Lower lobe of right lung (tissue), 2 donors: Measurements from ENCODE around the gene HLA-DMB. TPM values are rescaled to one million over a fixed set of nuclear protein-coding genes. Genes with fewer than 3 reads are reported as not detected.
A peak's percentile ranks its signal among the peaks of the same experiment; 100 is the strongest.

Experiments
- ATAC-seq, 2 donors: fragments of 200-7000 bp; cut with Tn5 transposase; one replicate each; pipeline ENCODE4 v1.9.1; 2020 to 2022; ENCODE audit warnings: mild to moderate bottlenecking in 2 of 2, moderate library complexity in 2 of 2
- DNase-seq: peaks from one replicate; pipeline ENCODE4 v3.0.0-alpha.2; 2020
- H3K27ac ChIP-seq: fragments of 200-600 bp; one replicate; pipeline ENCODE4 v1.8.0; 2022
- H3K27me3 ChIP-seq: fragments of 200-600 bp; one replicate; pipeline ENCODE4 v1.8.0; 2022; ENCODE audit warnings: low read depth
- H3K36me3 ChIP-seq: fragments of 200-600 bp; one replicate; pipeline ENCODE4 v1.8.0; 2022; ENCODE audit warnings: mild to moderate bottlenecking
- H3K4me1 ChIP-seq: fragments of 200-600 bp; one replicate; pipeline ENCODE4 v1.8.0; 2022
- H3K4me3 ChIP-seq: fragments of 200-600 bp; one replicate; pipeline ENCODE4 v1.8.0; 2022; ENCODE audit warnings: mild to moderate bottlenecking
- H3K9me3 ChIP-seq: fragments of 200-600 bp; one replicate; pipeline ENCODE4 v1.8.0; 2022
- intact Hi-C: fragments of 100-400 bp; cut with DNase I; formaldehyde crosslinking; loops from one replicate; pipeline ENCODE4 v1.11.0; 2022
- total RNA-seq: library from RNA; stranded (reverse); fragmentation: NEBNext Ultra II Directional; extraction: Animal tissue kit (Norgen Biotek cat#: 25700); gene quantifications from one replicate; pipeline ENCODE4 v1.2.1, GENCODE V29; 2021
- TF ChIP-seq, protein P1 (sequence below): fragments of 200-600 bp; IDR thresholded peaks from one replicate; pipeline ENCODE4 v1.8.0; 2022; ENCODE audit warnings: antibody characterized with exemption, mild to moderate bottlenecking
- donor health status: DM: no; HTN: yes; CAD: no; lungs with severe emphysema.

HLA-DMB gene
- total RNA-seq, 1 donor from 2014 or later, result 208 TPM

DNA sequence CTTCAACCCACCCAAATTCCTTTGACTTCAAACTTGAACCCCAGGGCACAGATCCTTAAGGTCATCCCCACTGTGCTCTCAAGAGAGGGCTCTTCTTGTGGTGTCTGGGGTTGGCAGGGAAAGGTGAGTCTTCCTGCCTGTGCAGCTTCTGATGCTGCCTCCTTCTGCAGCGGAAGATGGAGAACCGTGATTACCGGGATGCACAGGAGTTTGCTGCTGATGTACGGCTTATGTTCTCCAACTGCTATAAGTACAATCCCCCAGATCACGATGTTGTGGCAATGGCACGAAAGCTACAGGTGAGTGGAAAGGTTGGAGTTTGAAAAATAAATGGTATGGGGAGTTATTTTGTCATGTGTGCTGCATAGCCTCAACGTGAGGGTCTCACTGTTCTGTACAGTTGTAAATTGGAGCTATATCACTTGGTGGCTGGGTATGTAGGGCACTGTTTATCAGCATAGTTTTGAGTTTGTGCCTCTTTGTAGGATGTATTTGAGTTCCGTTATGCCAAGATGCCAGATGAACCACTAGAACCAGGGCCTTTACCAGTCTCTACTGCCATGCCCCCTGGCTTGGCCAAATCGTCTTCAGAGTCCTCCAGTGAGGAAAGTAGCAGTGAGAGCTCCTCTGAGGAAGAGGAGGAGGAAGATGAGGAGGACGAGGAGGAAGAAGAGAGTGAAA is 36.6 kb upstream of the HLA-DMB start:
- H3K4me1 ChIP-seq, result peaks cover 57% of the 10 kb centered on the region
- TF ChIP-seq, protein P1, sequence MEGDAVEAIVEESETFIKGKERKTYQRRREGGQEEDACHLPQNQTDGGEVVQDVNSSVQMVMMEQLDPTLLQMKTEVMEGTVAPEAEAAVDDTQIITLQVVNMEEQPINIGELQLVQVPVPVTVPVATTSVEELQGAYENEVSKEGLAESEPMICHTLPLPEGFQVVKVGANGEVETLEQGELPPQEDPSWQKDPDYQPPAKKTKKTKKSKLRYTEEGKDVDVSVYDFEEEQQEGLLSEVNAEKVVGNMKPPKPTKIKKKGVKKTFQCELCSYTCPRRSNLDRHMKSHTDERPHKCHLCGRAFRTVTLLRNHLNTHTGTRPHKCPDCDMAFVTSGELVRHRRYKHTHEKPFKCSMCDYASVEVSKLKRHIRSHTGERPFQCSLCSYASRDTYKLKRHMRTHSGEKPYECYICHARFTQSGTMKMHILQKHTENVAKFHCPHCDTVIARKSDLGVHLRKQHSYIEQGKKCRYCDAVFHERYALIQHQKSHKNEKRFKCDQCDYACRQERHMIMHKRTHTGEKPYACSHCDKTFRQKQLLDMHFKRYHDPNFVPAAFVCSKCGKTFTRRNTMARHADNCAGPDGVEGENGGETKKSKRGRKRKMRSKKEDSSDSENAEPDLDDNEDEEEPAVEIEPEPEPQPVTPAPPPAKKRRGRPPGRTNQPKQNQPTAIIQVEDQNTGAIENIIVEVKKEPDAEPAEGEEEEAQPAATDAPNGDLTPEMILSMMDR, result no peak
- ATAC-seq (no peak), DNase-seq (no peak)
- H3K27ac ChIP-seq, result no peak overlapping the region
- peaks cover 96% of the 10 kb centered on the region for H3K36me3 ChIP-seq
- H3K27me3 ChIP-seq, result no peaks in the 10 kb centered on the region
- H3K9me3 ChIP-seq, result no peaks in the 10 kb centered on the region
- intact Hi-C loops, result no loop called here
- no peak overlapping the region for H3K4me3 ChIP-seq

DNA sequence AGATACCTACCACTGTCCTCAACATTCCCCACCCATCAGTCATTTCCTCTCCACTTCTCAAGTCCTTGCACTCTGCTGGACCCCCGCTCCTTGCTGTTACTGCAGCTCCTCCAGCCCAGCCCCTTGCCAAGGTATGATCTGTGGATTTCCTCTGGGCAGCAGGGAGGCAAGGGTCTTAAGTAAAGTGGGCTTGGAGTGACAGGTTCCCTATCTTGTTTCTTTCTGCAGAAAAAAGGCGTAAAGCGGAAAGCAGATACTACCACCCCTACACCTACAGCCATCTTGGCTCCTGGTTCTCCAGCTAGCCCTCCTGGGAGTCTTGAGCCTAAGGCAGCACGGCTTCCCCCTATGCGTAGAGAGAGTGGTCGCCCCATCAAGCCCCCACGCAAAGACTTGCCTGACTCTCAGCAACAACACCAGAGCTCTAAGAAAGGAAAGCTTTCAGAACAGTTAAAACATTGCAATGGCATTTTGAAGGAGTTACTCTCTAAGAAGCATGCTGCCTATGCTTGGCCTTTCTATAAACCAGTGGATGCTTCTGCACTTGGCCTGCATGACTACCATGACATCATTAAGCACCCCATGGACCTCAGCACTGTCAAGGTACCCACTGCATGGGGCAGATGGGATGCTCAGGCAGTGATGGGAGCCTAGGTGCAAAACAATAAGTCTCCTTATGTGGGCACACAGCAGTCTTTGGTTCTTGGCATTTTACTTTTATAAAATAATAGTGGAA is 35.7 kb upstream of the HLA-DMB start:
- no peak for DNase-seq
- TF ChIP-seq, protein P1, result no peak
- H3K27me3 ChIP-seq, result no peaks in the 10 kb centered on the region
- ATAC-seq, result no peak
- intact Hi-C loops, result no loop called here
- H3K27ac ChIP-seq, result no peak overlapping the region
- peaks cover 51% of the 10 kb centered on the region for H3K4me1 ChIP-seq
- peaks cover 91% of the 10 kb centered on the region for H3K36me3 ChIP-seq
- H3K9me3 ChIP-seq, result no peaks in the 10 kb centered on the region
- H3K4me3 ChIP-seq, result no peak overlapping the region

DNA sequence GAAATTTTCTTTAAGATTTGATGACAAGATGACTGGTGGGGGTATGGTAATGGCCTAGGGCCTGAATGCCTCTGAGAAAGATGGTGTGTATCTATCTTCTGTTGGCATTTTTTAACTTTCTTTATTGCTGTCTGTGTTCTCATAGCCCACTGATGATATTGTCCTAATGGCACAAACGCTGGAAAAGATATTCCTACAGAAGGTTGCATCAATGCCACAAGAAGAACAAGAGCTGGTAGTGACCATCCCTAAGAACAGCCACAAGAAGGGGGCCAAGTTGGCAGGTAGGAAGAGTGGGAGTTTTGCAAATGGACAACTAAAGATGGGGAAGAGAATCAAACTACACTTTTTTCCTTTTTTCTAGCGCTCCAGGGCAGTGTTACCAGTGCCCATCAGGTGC is 35.1 kb upstream of the HLA-DMB start:
- no peak for DNase-seq
- intact Hi-C loops, result no loop called here
- no peak for ATAC-seq
- Histone ChIP-seq H3K27ac (no peak overlapping the region), H3K27me3 (no peaks in the 10 kb centered on the region), H3K9me3 (no peaks in the 10 kb centered on the region), H3K36me3 (peaks cover 84% of the 10 kb centered on the region), H3K4me1 (peaks cover 48% of the 10 kb centered on the region), H3K4me3 (no peak overlapping the region)
- TF ChIP-seq, protein P1, result no peak

DNA sequence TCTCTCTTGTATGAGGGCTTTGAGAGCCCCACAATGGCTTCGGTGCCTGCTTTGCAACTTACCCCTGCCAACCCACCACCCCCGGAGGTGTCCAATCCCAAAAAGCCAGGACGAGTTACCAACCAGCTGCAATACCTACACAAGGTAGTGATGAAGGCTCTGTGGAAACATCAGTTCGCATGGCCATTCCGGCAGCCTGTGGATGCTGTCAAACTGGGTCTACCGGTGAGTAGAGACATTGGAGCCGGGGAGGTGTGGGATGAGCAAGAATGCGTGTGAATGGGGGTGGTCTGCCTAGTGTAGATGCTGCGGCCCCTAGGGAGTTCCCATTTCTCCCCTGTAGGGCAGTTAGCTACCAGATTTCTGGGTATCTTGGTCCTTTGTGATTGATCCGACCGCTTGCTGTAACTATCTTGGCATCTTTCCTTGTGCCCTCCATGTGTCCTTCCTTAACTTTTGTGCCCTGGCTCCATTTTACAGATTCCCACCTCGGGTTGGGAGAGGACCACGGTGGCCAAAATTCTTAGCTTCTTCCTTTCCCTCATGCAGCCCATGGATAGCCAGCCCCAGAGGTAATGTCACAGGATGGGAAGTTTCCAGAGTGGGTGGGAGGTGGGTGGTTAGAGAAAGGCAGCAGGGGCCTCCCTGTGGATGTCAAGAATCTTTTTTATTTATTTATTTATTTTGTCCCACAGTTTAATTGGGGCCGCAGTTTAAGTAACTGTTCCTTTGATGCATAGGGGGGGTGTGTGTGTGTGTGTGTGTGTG is 33.9 kb upstream of the HLA-DMB start:
- intact Hi-C loops, result no loop called here
- Histone ChIP-seq H3K4me1 (peaks cover 48% of the 10 kb centered on the region), H3K27me3 (no peaks in the 10 kb centered on the region), H3K36me3 (peaks cover 73% of the 10 kb centered on the region), H3K27ac (peak overlapping the region; percentile 76), H3K4me3 (peak overlapping the region; percentile 96), H3K9me3 (no peaks in the 10 kb centered on the region)
- DNase-seq, result no peak
- ATAC-seq, result no peak
- TF ChIP-seq, protein P1, result no peak

DNA sequence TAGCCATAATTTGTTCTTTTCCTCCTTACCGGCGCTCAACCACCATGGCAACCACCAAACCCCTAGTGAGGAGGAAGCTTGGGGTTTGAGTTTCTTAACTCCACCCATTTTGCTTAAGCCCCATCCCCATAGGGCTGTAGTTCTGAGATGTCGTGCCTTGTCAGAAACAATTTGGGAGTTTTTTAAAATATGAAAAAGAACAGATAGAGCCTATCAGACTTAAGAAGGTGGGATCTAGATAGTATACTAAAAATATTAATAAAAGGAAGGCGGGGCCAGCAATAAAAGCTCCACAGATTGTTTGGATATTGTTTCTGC is 33.1 kb upstream of the HLA-DMB start:
- no peaks in the 10 kb centered on the region for H3K9me3 ChIP-seq
- H3K4me1 ChIP-seq, result peaks cover 48% of the 10 kb centered on the region
- intact Hi-C loops, result no loop called here
- H3K27ac ChIP-seq, result peak overlapping the region; percentile 76
- peaks cover 65% of the 10 kb centered on the region for H3K36me3 ChIP-seq
- no peak for ATAC-seq
- TF ChIP-seq, protein P1, result no peak
- H3K27me3 ChIP-seq, result no peaks in the 10 kb centered on the region
- H3K4me3 ChIP-seq, result peak overlapping the region; percentile 96
- no peak for DNase-seq
